CD4-positive, alpha-beta memory T cell (primary cell): ENCODE data around the gene LRP1. TPM values are rescaled to one million over a fixed set of nuclear protein-coding genes. Genes with fewer than 3 reads are reported as not detected.

Experiments
- CTCF ChIA-PET: fragments of 350-600 bp; sonication (Branson Sonifier 250); formaldehyde crosslinking; loops from one replicate; lab custom pipeline; 2021; ENCODE audit warnings: inconsistent platforms; ENCODE audit not compliant: partially characterized antibody; lab: Charles Lee
- POLR2A ChIA-PET: fragments of 350-600 bp; sonication (Branson Sonifier 250); formaldehyde crosslinking; loops from one replicate; lab custom pipeline; 2021; ENCODE audit not compliant: partially characterized antibody; lab: Charles Lee
- DNase-seq, 5 donors: peaks; one replicate each; pipeline versions ENCODE4 v3.0.0 to v3.0.0-alpha.2; 2020 to 2022; ENCODE audit warnings: mixed read lengths in 1 of 5
- H3K27ac ChIP-seq: one replicate; pipeline ENCODE4 v1.7.0; 2013; ENCODE audit warnings: low read depth, low read length
- H3K27me3 ChIP-seq: 2 replicates; pipeline ENCODE4 v1.7.0; 2013; ENCODE audit warnings: mild to moderate bottlenecking, low read length, moderate library complexity; ENCODE audit not compliant: insufficient read depth
- H3K36me3 ChIP-seq: 2 replicates; pipeline ENCODE4 v1.7.0; 2013; ENCODE audit warnings: mild to moderate bottlenecking, low read length, moderate library complexity; ENCODE audit not compliant: insufficient read depth
- H3K4me1 ChIP-seq: 2 replicates; pipeline ENCODE4 v1.7.0; 2013; ENCODE audit warnings: mild to moderate bottlenecking, low read length, moderate library complexity; ENCODE audit not compliant: insufficient read depth
- H3K4me3 ChIP-seq, 2 donors: one replicate each; pipeline ENCODE4 v1.7.0; 2013; ENCODE audit warnings: low read length in 2 of 2, mild to moderate bottlenecking in 1 of 2
- H3K9me3 ChIP-seq, 2 donors: one replicate each; pipeline ENCODE4 v1.7.0; 2013; ENCODE audit warnings: low read length in 2 of 2, control low read depth in 1 of 2; ENCODE audit not compliant: control insufficient read depth in 1 of 2
- H3K27ac Mint-ChIP-seq, 7 donors: one replicate each; pipeline ENCODE4 v1.8.0; 2020 to 2021; ENCODE audit warnings: mixed read lengths in 7 of 7, mild to moderate bottlenecking in 6 of 7, inconsistent platforms in 3 of 7, moderate library complexity in 3 of 7
- H3K27me3 Mint-ChIP-seq, 2 donors: one replicate each; pipeline ENCODE4 v1.8.0; 2020 to 2021; ENCODE audit warnings: mixed read lengths in 2 of 2
- H3K36me3 Mint-ChIP-seq, 2 donors: one replicate each; pipeline ENCODE4 v1.8.0; 2020 to 2021; ENCODE audit warnings: mixed read lengths in 2 of 2, inconsistent platforms in 1 of 2, mild to moderate bottlenecking in 1 of 2
- H3K4me1 Mint-ChIP-seq, 4 donors: one replicate each; pipeline ENCODE4 v1.8.0; 2020 to 2021; ENCODE audit warnings: mixed read lengths in 4 of 4, mild to moderate bottlenecking in 1 of 4
- H3K4me3 Mint-ChIP-seq, 8 donors: one replicate each; pipeline ENCODE4 v1.8.0; 2020 to 2021; ENCODE audit warnings: mixed read lengths in 8 of 8, mild to moderate bottlenecking in 7 of 8, moderate library complexity in 6 of 8, inconsistent platforms in 3 of 8
- H3K9me3 Mint-ChIP-seq, 8 donors: one replicate each; pipeline ENCODE4 v1.8.0; 2020 to 2021; ENCODE audit warnings: mixed read lengths in 8 of 8, mild to moderate bottlenecking in 5 of 8, inconsistent platforms in 3 of 8, moderate library complexity in 1 of 8
- intact Hi-C: fragments of 100-400 bp; cut with micrococcal nuclease; formaldehyde crosslinking; loops from one replicate; pipeline ENCODE4 v1.15.1; 2023
- polyA plus RNA-seq, 2 donors: library from polyadenylated mRNA; unstranded; fragments of 300-500 nt; fragmentation: Illumina TruSeq; gene quantifications; one replicate each; pipeline ENCODE4 v1.2.3, GENCODE V29; 2021
- total RNA-seq, 2 experiments: library from RNA; stranded (reverse); gene quantifications; one replicate each; pipeline ENCODE4 v1.2.3, GENCODE V29; 2021

Gene LRP1
- total and polyA plus RNA-seq, 4 experiments from 2014 or later, result 0.38 to 11.6 (median 9.7) TPM; not detected in 1

- peak overlapping the region in 1 of 2 donors; percentile 77 for H3K4me3 ChIP-seq
- peak overlapping the region; percentile 84 to 92 (median 88) for H3K4me3 Mint-ChIP-seq
- H3K4me1 Mint-ChIP-seq, result peaks cover 8 to 26% (median 14%) of the 10 kb centered on the region in 4 donors
- H3K27ac Mint-ChIP-seq, result peak overlapping the region in 6 of 7 donors; percentile 39 to 89 (median 70)
- no peaks in the 10 kb centered on the region for H3K27me3 Mint-ChIP-seq
- H3K9me3 ChIP-seq, result no peaks in the 10 kb centered on the region
- H3K36me3 Mint-ChIP-seq, result no peaks in the 10 kb centered on the region
- H3K27ac ChIP-seq, result peak overlapping the region; percentile 59
- intact Hi-C loops, result no loop called here
- ChIA-PET POLR2A (interaction anchor here (0.9 to 5.1 kb wide), 6 partner anchors 15 to 439 kb away, joined by 3 to 57 read pairs (median 4); partner anchors contain the start of genes NAB2, PTGES3 and STAT6), CTCF (interaction anchor here (0.8 to 10.4 kb wide), 9 partner anchors 9 to 116 kb away, joined by 3 to 207 read pairs (median 6); partner anchors contain the start of gene STAT6)
- no peaks in the 10 kb centered on the region for H3K9me3 Mint-ChIP-seq
- peak; percentile 30 to 83 (median 44) for DNase-seq
- no peaks in the 10 kb centered on the region for H3K27me3 ChIP-seq
- peaks cover 8% of the 10 kb centered on the region for H3K4me1 ChIP-seq
- H3K36me3 ChIP-seq, result no peaks in the 10 kb centered on the region
These were observed 1.1 kb upstream of the LRP1 start for GRCh38 chr12:57127101-57127725.

GRCh38 chr12:57128519-57129247, 400 bp downstream of the LRP1 start:
- no peak overlapping the region for H3K27ac ChIP-seq
- DNase-seq, result no peak
- H3K27ac Mint-ChIP-seq, result peak overlapping the region in 5 of 7 donors; percentile 22 to 91 (median 79)

GRCh38 chr12:57129321-57129842, 1.1 kb downstream of the LRP1 start:
- no peaks in the 10 kb centered on the region for H3K27me3 Mint-ChIP-seq
- H3K27ac Mint-ChIP-seq, result peak overlapping the region in 6 of 7 donors; percentile 22 to 85 (median 50)
- CTCF ChIA-PET, result interaction anchor here (1.0 to 10.4 kb wide), 7 partner anchors 12 to 114 kb away, joined by 3 to 207 read pairs (median 4); partner anchors contain the start of gene STAT6
- POLR2A ChIA-PET, result interaction anchor here (1.4 to 5.1 kb wide), 2 partner anchors 18 to 493 kb away, joined by 4 to 57 read pairs; partner anchors contain the start of gene STAT6
- intact Hi-C loops, result no loop called here
- no peaks in the 10 kb centered on the region for H3K9me3 Mint-ChIP-seq
- no peak overlapping the region for H3K4me3 ChIP-seq
- no peak overlapping the region for H3K27ac ChIP-seq
- DNase-seq, result no peak
- no peaks in the 10 kb centered on the region for H3K9me3 ChIP-seq
- no peaks in the 10 kb centered on the region for H3K27me3 ChIP-seq
- H3K36me3 Mint-ChIP-seq, result no peaks in the 10 kb centered on the region
- H3K4me1 ChIP-seq, result peaks cover 8% of the 10 kb centered on the region
- peaks cover 5 to 30% (median 12%) of the 10 kb centered on the region in 4 donors for H3K4me1 Mint-ChIP-seq
- H3K4me3 Mint-ChIP-seq, result peak overlapping the region; percentile 10 to 92 (median 70)
- H3K36me3 ChIP-seq, result no peaks in the 10 kb centered on the region

More at GRCh38 chr12:57128519-57129247, 400 bp downstream of the LRP1 start:
- no peaks in the 10 kb centered on the region for H3K27me3 Mint-ChIP-seq
- ChIA-PET POLR2A (interaction anchor here (0.9 to 5.1 kb wide), 9 partner anchors 17 to 492 kb away, joined by 3 to 57 read pairs (median 4); partner anchors contain the start of genes NAB2, PTGES3 and STAT6), CTCF (interaction anchor here (0.6 to 10.4 kb wide), 10 partner anchors 12 to 132 kb away, joined by 3 to 207 read pairs (median 5); partner anchors contain the start of gene STAT6)
- Histone ChIP-seq H3K27me3 (no peaks in the 10 kb centered on the region), H3K36me3 (no peaks in the 10 kb centered on the region), H3K4me1 (peaks cover 8% of the 10 kb centered on the region), H3K9me3 (no peaks in the 10 kb centered on the region), H3K4me3 (peak overlapping the region in 1 of 2 donors; percentile 40)
- intact Hi-C loops, result loop anchor here (1.0 kb wide), 1 partner anchor 16 kb away; no protein-coding TSS in a partner anchor
- H3K4me1 Mint-ChIP-seq, result peaks cover 8 to 30% (median 14%) of the 10 kb centered on the region in 4 donors
- H3K4me3 Mint-ChIP-seq, result peak overlapping the region; percentile 23 to 92 (median 90)
- no peaks in the 10 kb centered on the region for H3K36me3 Mint-ChIP-seq
- H3K9me3 Mint-ChIP-seq, result no peaks in the 10 kb centered on the region

- POLR2A ChIA-PET, result interaction anchor here (1.4 to 5.1 kb wide), 2 partner anchors 18 to 493 kb away, joined by 4 to 57 read pairs; partner anchors contain the start of gene STAT6
- Histone ChIP-seq H3K27ac (no peak overlapping the region), H3K4me3 (no peak overlapping the region), H3K9me3 (no peaks in the 10 kb centered on the region), H3K36me3 (no peaks in the 10 kb centered on the region), H3K4me1 (peaks cover 8% of the 10 kb centered on the region), H3K27me3 (no peaks in the 10 kb centered on the region)
- Mint-ChIP-seq H3K27ac (peak overlapping the region in 6 of 7 donors; percentile 43 to 85 (median 56)), H3K9me3 (no peaks in the 10 kb centered on the region), H3K4me3 (peak overlapping the region; percentile 10 to 74 (median 70)), H3K27me3 (no peaks in the 10 kb centered on the region), H3K36me3 (no peaks in the 10 kb centered on the region), H3K4me1 (peaks cover 4 to 30% (median 11%) of the 10 kb centered on the region in 4 donors)
- no peak for DNase-seq
- CTCF ChIA-PET, result interaction anchor here (1.0 to 10.4 kb wide), 5 partner anchors 13 to 113 kb away, joined by 3 to 207 read pairs (median 4); no protein-coding TSS in a partner anchor
- intact Hi-C loops, result no loop called here
These were observed 1.6 kb downstream of the LRP1 start for GRCh38 chr12:57129889-57130288.

- Mint-ChIP-seq H3K4me1 (peaks cover 4 to 30% (median 11%) of the 10 kb centered on the region in 4 donors), H3K4me3 (peak overlapping the region in 4 of 8 donors; percentile 1 to 64 (median 26)), H3K27ac (peak overlapping the region in 2 of 7 donors; percentile 9 to 13), H3K9me3 (no peaks in the 10 kb centered on the region), H3K36me3 (no peaks in the 10 kb centered on the region), H3K27me3 (no peaks in the 10 kb centered on the region)
- no peaks in the 10 kb centered on the region for H3K27me3 ChIP-seq
- H3K36me3 ChIP-seq, result no peaks in the 10 kb centered on the region
- H3K27ac ChIP-seq, result no peak overlapping the region
- ChIA-PET CTCF (interaction anchor here (0.6 to 1.4 kb wide), 3 partner anchors 45 to 112 kb away, joined by 3 to 5 read pairs (median 4); no protein-coding TSS in a partner anchor), POLR2A (interaction anchor here (5.1 kb wide), 1 partner anchor 19 kb away, joined by 57 read pairs; the partner anchor contains the start of gene STAT6)
- H3K4me1 ChIP-seq, result peaks cover 8% of the 10 kb centered on the region
- intact Hi-C loops, result no loop called here
- no peak overlapping the region for H3K4me3 ChIP-seq
- no peaks in the 10 kb centered on the region for H3K9me3 ChIP-seq
- no peak for DNase-seq
These were observed 2.7 kb downstream of the LRP1 start for GRCh38 chr12:57130941-57131340.

GRCh38 chr12:57131896-57132744, 3.8 kb downstream of the LRP1 start:
- no peak overlapping the region for H3K4me3 ChIP-seq
- no peaks in the 10 kb centered on the region for H3K9me3 Mint-ChIP-seq
- H3K4me1 ChIP-seq, result peaks cover 5% of the 10 kb centered on the region
- H3K9me3 ChIP-seq, result no peaks in the 10 kb centered on the region
- H3K27ac Mint-ChIP-seq, result peak overlapping the region in 6 of 7 donors; percentile 9 to 88 (median 46)
- no peaks in the 10 kb centered on the region for H3K36me3 ChIP-seq
- H3K4me3 Mint-ChIP-seq, result peak overlapping the region in 1 of 8 donors; percentile 5
- intact Hi-C loops, result no loop called here
- peaks cover 3 to 22% (median 11%) of the 10 kb centered on the region in 4 donors for H3K4me1 Mint-ChIP-seq
- CTCF ChIA-PET, result interaction anchor here (0.6 to 3.0 kb wide), 4 partner anchors 9 to 51 kb away, joined by 3 to 15 read pairs (median 4); no protein-coding TSS in a partner anchor
- POLR2A ChIA-PET, result interaction anchor here (1.9 kb wide), 1 partner anchor 21 kb away, joined by 5 read pairs; the partner anchor contains the start of gene STAT6
- H3K27ac ChIP-seq, result no peak overlapping the region
- H3K27me3 ChIP-seq, result no peaks in the 10 kb centered on the region
- no peaks in the 10 kb centered on the region for H3K36me3 Mint-ChIP-seq
- H3K27me3 Mint-ChIP-seq, result no peaks in the 10 kb centered on the region
- no peak for DNase-seq
